ENCODE measurements around the gene RSAD2.
"Not testable (repeated sequence)": the region's sequence is repeated elsewhere in the genome, so short reads cannot be mapped to it uniquely, and the experiment has no call there.

RSAD2 gene

GRCh38 chr2:6864923-6865345, 12.6 kb upstream of the RSAD2 start:
- no peak for DNase-seq

DNA sequence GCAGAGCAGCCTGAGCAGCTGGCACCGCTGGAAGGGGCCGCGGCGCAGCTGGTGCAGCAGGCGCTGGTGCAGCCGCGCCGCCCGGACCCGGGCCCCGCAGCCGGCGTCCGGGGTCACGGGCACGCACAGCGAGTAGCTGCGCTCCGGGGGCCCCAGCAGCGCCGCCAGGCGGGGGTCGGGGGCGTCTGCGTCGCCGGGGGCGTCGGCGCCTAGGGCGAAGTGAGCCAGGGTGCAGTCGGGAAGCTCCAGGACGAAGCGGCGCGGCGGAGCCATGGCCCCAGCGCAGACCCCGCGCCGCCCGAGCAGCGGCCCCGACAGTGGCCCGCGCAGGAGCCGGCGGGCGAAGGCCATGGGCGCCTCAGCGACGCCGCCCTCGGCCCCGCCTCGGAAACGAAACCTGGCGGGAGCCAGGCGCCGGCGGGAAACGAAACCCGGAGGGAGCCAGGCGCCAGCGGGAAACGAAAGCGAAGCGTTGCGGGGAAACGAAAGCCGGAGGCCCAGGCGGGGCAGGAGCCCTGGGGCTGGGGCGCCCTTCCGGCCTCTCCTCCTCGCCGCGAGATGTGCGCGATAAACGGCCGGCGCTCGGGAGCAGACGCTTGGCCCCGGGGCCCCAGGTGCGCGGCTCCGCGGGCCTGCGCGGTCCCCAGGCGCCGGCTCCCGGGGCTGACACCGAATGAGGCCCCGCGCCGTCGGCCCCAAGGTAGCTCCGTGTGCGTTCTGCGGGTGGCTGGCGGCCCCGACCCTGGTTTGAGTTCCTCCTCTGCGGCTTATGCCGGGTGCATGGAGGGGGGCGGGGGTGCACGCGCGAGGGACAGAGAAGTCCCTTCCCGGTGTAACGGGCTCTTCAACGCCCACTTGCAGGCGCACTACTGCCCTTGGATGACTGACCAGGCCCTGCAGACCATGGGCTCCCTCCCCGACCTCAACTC, 12.0 kb upstream of the RSAD2 start, which contains the start of gene CMPK2:
TSS of gene CMPK2 (minus strand) at position 562 of the 929 bp plus-strand sequence. CDS start at position 351, 211 bp downstream.
- peak; percentile 71 for DNase-seq

GRCh38 chr2:6866275-6866671, 11.3 kb upstream of the RSAD2 start:
- peak; percentile 40 for DNase-seq

DNA sequence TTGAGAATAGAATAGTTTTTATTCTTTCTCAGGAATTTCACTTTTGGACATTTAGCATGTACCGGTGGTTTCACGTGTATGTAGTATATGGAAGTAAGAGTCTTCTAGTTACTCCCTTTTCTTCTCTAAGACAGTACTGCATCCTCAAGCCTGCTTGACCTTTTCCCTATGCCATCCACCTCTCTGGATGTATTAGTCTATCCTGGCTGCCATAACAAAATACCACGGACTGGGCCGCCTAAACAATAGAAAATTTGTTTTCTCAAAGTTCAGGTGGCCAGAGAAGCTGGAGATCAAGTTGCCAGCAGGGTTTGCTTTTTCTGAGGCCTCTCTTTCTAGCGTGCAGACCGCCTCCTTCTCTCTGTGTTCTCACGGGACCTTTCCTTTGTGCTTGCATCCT, 10.6 kb upstream of the RSAD2 start:
- no peak for DNase-seq

GRCh38 chr2:6872394-6872793, 5.2 kb upstream of the RSAD2 start:
- no peak for DNase-seq

GRCh38 chr2:6874032-6874431, 3.5 kb upstream of the RSAD2 start:
- DNase-seq, result no peak

- no peak for DNase-seq
Observed at GRCh38 chr2:6876309-6876708, 1.3 kb upstream of the RSAD2 start.

DNA sequence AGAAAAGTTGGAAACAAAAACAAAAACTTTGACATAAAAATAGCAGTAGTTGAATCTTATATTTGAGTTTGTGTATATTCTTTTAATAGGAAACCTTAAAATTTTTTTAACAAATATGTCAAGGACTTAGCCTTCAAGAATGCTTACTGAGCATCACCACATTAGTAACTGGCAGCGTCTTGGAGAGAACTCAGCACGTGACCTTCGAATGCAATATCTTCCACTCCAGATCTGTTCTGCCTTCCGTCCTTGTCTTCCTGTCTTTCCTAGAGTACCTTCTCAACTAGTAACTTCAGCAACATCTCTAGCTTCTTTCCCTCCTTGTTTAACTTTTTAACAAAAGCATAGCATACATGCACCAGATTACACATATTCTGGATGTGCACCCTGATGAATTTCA, 972 bp downstream of the RSAD2 start:
- DNase-seq, result no peak

- no peak for DNase-seq
Observed at GRCh38 chr2:6879011-6879410, 1.4 kb downstream of the RSAD2 start.

GRCh38 chr2:6880200-6880733, 2.7 kb downstream of the RSAD2 start:
- DNase-seq, result no peak

GRCh38 chr2:6881046-6881445, 3.5 kb downstream of the RSAD2 start:
- no peak for DNase-seq

- DNase-seq, result no peak
Observed at GRCh38 chr2:6881516-6881915, 3.9 kb downstream of the RSAD2 start.

DNA sequence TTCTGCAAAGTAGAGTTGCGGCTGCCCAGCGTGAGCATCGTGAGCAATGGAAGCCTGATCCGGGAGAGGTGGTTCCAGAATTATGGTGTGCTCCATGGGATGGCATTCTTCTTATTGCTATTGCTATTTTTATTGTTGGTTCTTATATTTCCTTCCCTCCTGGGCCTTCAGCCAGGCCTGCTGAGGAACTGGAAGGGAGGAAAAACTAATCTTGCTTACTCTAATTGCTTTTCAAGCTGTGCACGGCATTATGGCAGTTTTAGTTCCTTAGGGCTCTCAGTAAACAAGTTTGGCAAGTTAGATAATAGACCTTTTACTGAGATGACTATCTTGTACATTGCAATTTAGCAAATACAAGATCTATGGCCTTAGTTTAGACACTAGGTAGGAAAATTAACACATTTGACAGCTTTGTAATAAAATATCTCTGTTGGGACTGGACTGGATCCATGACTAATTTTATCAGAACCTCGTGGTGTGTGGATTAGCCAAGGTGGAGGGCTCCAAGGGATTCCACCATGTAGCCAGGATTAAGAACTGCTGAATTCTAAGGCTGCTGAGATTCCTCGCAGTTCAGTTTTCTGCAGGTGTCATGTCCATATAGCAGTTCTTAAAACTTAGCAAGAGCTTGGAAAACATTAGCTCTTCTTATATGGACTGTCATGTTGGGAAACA, 6.0 kb downstream of the RSAD2 start:
- DNase-seq, result no peak

DNA sequence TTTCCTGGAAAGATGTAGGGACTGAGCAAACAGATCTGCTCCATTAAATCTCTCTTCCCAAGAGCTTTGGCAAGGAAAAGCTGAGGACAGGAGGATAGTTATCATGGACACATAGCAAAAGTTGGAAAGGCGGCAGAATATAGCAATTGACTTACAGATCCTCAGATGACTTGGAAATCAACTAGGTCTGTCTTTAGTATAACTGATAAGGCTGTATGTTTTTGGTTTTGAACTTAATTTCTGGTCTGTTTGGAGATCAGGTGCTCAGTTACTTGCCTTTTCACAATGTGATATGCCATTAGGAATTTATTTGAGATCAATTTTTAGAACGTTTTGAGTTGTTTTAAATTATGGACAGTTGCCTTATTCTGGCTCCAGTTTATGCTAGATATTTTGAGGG, 8.0 kb downstream of the RSAD2 start:
- DNase-seq, result no peak

- no peak for DNase-seq
Observed at GRCh38 chr2:6885968-6886367, 8.4 kb downstream of the RSAD2 start.

DNA sequence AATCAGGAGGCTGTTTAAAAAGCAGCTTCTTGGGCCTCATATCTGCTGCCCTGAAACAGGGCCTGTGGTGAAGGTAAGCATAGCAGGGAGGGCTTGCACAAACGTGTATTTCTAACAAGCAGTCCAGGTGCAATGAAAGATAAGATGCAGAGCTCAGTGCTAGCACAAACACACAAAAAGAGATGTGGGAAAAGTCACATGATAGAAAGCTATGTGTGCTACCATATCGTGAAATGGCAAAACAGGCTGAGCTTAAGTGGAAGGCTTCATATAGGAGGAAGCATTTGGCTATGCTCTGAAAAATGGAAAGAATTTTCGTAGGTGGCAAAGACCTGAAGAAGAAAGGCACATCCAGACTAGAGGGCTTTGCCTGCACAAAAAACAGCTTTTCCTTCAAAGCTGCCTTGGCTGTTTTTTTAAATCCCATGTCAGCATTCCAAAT, 10.2 kb downstream of the RSAD2 start:
- DNase-seq, result no peak

- no peak for DNase-seq
Observed at GRCh38 chr2:6888724-6889123, 11.1 kb downstream of the RSAD2 start.

GRCh38 chr2:6893876-6894482, 16.4 kb downstream of the RSAD2 start:
- no peak for DNase-seq

DNA sequence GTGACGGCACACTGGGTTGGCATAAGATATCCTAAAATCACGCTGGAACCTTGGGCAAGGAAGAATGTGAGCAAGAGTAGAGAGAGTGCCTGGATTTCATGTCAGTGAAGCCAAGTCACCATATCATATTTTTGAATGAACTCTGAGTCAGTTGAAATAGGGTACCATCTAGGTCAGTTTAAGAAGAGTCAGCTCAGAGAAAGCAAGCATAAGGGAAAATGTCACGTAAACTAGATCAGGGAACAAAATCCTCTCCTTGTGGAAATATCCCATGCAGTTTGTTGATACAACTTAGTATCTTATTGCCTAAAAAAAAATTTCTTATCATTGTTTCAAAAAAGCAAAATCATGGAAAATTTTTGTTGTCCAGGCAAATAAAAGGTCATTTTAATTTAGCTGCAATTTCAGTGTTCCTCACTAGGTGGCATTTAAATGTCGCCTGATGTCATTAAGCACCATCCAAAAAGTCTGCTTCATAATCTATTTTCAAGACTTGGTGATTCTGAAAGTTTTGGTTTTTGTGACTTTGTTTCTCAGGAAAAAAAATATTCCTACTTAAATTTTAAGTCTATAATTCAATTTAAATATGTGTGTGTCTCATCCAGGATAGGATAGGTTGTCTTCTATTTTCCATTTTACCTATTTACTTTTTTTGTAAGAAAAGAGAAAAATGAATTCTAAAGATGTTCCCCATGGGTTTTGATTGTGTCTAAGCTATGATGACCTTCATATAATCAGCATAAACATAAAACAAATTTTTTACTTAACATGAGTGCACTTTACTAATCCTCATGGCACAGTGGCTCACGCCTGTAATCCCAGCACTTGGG, 19.6 kb downstream of the RSAD2 start:
- DNase-seq, result no peak

DNA sequence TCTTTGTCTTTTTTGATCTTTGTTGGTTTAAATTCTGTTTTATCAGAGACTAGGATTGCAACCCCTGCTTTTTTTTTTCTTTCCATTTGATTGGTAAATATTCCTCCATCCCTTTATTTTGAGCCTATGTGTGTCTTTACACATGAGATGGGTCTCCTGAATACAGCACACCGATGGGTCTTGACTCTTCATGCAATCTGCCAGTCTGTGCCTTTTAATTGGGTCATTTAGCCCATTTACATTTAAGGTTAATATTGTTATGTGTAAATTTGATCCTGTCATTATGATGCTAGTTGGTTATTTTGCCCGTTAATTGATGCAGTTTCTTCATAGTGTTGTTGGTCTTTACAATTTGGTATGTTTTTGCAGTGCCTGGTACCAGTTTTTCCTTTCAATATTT, 25.0 kb downstream of the RSAD2 start:
- not testable (repeated sequence) for DNase-seq

GRCh38 chr2:6905668-6906067, 28.1 kb downstream of the RSAD2 start:
- DNase-seq, result no peak

GRCh38 chr2:6906165-6906741, 28.7 kb downstream of the RSAD2 start:
- DNase-seq, result no peak
